HepG2 (cell line): ENCODE data around the gene ZBTB21. TPM values are rescaled to one million over a fixed set of nuclear protein-coding genes. Genes with fewer than 3 reads are reported as not detected.

Source experiments
- ATF1 ChIP-seq: IDR thresholded peaks from 2 replicates; pipeline ENCODE4 v1.6.1; 2016; ENCODE audit warnings: mild to moderate bottlenecking, control low read depth
- EED ChIP-seq: sonication (generic); formaldehyde crosslinking; IDR thresholded peaks from 2 replicates; pipeline ENCODE4 v1.5.0; 2020; ENCODE audit warnings: mild to moderate bottlenecking, missing genetic modification reagents
- GLI4 ChIP-seq: sonication (generic); formaldehyde crosslinking; IDR thresholded peaks from 2 replicates; pipeline ENCODE4 v1.5.1; 2020; ENCODE audit warnings: missing genetic modification reagents, mild to moderate bottlenecking, moderate library complexity, borderline replicate concordance
- HCFC1 ChIP-seq: fragments of 150-350 bp; IDR thresholded peaks from 2 replicates; pipeline ENCODE4 v1.6.1; 2014; ENCODE audit warnings: low read depth, low read length
- HOXA9 ChIP-seq: sonication (generic); formaldehyde crosslinking; IDR thresholded peaks from 2 replicates; pipeline ENCODE4 v1.8.1; 2022; ENCODE audit warnings: missing genetic modification reagents, mild to moderate bottlenecking, moderate library complexity, borderline replicate concordance
- KLF15 ChIP-seq: sonication (generic); formaldehyde crosslinking; IDR thresholded peaks from 2 replicates; pipeline ENCODE4 v1.8.1; 2023; ENCODE audit warnings: borderline replicate concordance, mild to moderate bottlenecking, inconsistent platforms, missing genetic modification reagents, mixed read lengths
- KMT2A ChIP-seq: sonication (generic); formaldehyde crosslinking; IDR thresholded peaks from 2 replicates; pipeline ENCODE4 v1.4.0; 2020; ENCODE audit warnings: missing genetic modification reagents
- MBD4 ChIP-seq: IDR thresholded peaks from 2 replicates; pipeline ENCODE4 v1.6.1; 2012; ENCODE audit warnings: low read length, inconsistent platforms, borderline replicate concordance
- MXI1 ChIP-seq: IDR thresholded peaks from 3 replicates; pipeline ENCODE4 v1.6.1; 2012; ENCODE audit warnings: low read depth, low read length, inconsistent platforms, borderline replicate concordance
- RARA ChIP-seq: IDR thresholded peaks from 2 replicates; pipeline ENCODE4 v1.6.1; 2016; ENCODE audit warnings: missing genetic modification reagents, missing compliant biosample characterization
- SETDB1 ChIP-seq: sonication (generic); formaldehyde crosslinking; IDR thresholded peaks from 2 replicates; pipeline ENCODE4 v1.5.1; 2020; ENCODE audit warnings: missing genetic modification reagents, mild to moderate bottlenecking, borderline replicate concordance
- TMF1 ChIP-seq: sonication (generic); formaldehyde crosslinking; IDR thresholded peaks from 2 replicates; pipeline ENCODE4 v1.8.1; 2022; ENCODE audit warnings: low read depth, missing genetic modification reagents
- ZBTB7B ChIP-seq: sonication (generic); formaldehyde crosslinking; IDR thresholded peaks from 2 replicates; pipeline ENCODE4 v1.4.0; 2020; ENCODE audit warnings: missing genetic modification reagents
- ZFP82 ChIP-seq: sonication (generic); formaldehyde crosslinking; IDR thresholded peaks from 2 replicates; pipeline ENCODE4 v1.5.1; 2020; ENCODE audit warnings: mild to moderate bottlenecking, missing genetic modification reagents, borderline replicate concordance
- ZFY ChIP-seq: sonication (generic); formaldehyde crosslinking; IDR thresholded peaks from 2 replicates; pipeline ENCODE4 v1.4.0; 2020; ENCODE audit warnings: missing genetic modification reagents
- ZNF101 ChIP-seq: sonication (generic); formaldehyde crosslinking; IDR thresholded peaks from 2 replicates; pipeline ENCODE4 v1.4.0; 2020; ENCODE audit warnings: mild to moderate bottlenecking, low read depth, missing genetic modification reagents, borderline replicate concordance
- ZNF441 ChIP-seq: sonication (generic); formaldehyde crosslinking; IDR thresholded peaks from 2 replicates; pipeline ENCODE4 v1.7.0; 2021; ENCODE audit warnings: missing genetic modification reagents, borderline replicate concordance
- ZNF549 ChIP-seq: sonication (generic); formaldehyde crosslinking; IDR thresholded peaks from 2 replicates; pipeline ENCODE4 v1.5.0; 2020; ENCODE audit warnings: missing genetic modification reagents
- ZNF605 ChIP-seq: sonication (generic); formaldehyde crosslinking; IDR thresholded peaks from 2 replicates; pipeline ENCODE4 v1.8.0; 2022; ENCODE audit warnings: mild to moderate bottlenecking, missing genetic modification reagents
- ZNF709 ChIP-seq: sonication (generic); formaldehyde crosslinking; IDR thresholded peaks from 2 replicates; pipeline ENCODE4 v1.5.0; 2020; ENCODE audit warnings: mild to moderate bottlenecking, missing genetic modification reagents
- ZNF724P ChIP-seq: sonication (generic); formaldehyde crosslinking; IDR thresholded peaks from 2 replicates; pipeline ENCODE4 v1.8.0; 2022; ENCODE audit warnings: missing genetic modification reagents, borderline replicate concordance
- polyA plus RNA-seq, 8 experiments: library from polyadenylated mRNA; depleted of rRNA in 3 of 8; stranded (reverse) in 7 of 8; unstranded in 1 of 8; fragments of >200 nt; fragmentation: Illumina TruSeq in 4 of 8; extraction: Trizol in 4 of 8; gene quantifications; 2 replicates each; pipeline versions ENCODE4 v1.2.1 to v1.2.3, GENCODE V29; 2011 to 2016; ENCODE audit warnings: low read depth in 4 of 8, missing spikeins in 1 of 8, mixed read lengths in 1 of 8; ENCODE audit not compliant: insufficient read depth in 1 of 8
- total RNA-seq, 5 experiments: library from RNA; depleted of rRNA; stranded (reverse); fragments of >200 nt; fragmentation: Illumina TruSeq; extraction: Trizol; gene quantifications; 2 replicates each; pipeline ENCODE4 v1.2.3, GENCODE V29; 2016; ENCODE audit warnings: low read depth in 1 of 5
- TF ChIP-seq, protein P1 (sequence below): sonication (generic); formaldehyde crosslinking; conservative IDR thresholded peaks from 2 replicates; pipeline ENCODE4 v1.4.0; 2020; ENCODE audit warnings: missing genetic modification reagents
- TF ChIP-seq, protein P2 (sequence below): sonication (generic); formaldehyde crosslinking; IDR thresholded peaks from 2 replicates; pipeline ENCODE4 v1.5.0; 2020; ENCODE audit warnings: missing genetic modification reagents, mild to moderate bottlenecking, borderline replicate concordance
- TF ChIP-seq, protein P3 (sequence below): sonication (generic); formaldehyde crosslinking; IDR thresholded peaks from 2 replicates; pipeline ENCODE4 v1.4.0; 2020; ENCODE audit warnings: missing genetic modification reagents, borderline replicate concordance
- TF ChIP-seq, protein P4 (sequence below): IDR thresholded peaks from 2 replicates; pipeline ENCODE4 v1.6.1; 2016; ENCODE audit warnings: missing genetic modification reagents, missing compliant biosample characterization

ZBTB21 gene
- total and polyA plus RNA-seq, 2 of the 13 experiments (the other 11 are each of a cell fraction or from before 2014, with no cell fraction given): 4.5 to 6.1 TPM

DNA sequence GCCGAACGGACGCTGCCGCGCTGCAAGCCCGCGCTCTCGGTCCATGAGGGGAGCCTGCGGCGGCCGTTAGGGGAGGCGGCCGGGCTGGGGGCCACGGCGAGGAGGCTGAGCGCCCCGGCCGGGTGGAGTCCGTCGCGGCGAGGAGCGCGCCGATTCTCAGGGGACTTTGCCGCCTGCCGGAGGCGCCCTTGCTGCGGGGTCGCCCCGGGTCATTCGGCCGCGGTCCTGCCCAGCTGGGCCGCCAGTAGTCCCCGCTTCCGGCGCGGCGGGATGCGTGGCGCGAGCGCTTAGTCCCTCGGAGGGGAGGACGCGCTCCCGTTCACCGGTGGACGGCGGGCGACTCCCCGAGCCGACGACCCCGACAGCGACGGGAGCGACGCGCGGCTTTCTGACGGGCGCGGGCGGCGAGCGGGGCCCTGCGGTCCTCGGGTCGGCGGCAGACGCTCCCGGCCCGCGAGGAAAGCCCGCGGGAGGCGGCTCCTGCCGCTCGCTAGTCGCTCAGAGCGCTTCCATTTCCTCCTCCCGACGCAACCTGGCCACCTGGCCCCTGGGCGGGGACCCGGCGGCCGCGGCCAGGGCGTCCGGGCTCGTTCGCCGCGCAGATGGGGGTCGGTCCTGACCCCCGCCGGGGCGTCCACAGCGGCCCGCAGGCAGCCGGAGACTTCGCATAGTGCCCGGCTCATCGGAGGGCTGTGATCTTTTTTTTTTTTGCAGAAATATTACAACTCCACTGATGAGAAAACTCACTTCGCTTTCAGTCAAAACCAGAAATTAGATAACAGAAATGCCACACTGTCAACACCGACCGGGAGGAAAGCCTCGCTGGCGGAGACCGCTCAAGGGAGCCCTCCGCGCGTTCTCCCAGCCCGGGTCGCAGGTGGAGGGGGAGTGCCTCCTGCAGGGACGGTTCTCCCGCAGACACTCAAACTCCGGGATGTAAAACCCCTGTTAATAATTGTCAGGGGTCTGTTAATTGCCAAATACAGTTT, 641 bp upstream of the ZBTB21 start (continued):
- no peak for TF ChIP-seq ZNF605 (CRISPR knock-in tag)
- TF ChIP-seq ATF1 (CRISPR knock-in tag): no peak
- TF ChIP-seq ZFP82 (CRISPR knock-in tag): peak; percentile 66; the same call in 1 of the 2 replicates
- TF ChIP-seq, protein P1, sequence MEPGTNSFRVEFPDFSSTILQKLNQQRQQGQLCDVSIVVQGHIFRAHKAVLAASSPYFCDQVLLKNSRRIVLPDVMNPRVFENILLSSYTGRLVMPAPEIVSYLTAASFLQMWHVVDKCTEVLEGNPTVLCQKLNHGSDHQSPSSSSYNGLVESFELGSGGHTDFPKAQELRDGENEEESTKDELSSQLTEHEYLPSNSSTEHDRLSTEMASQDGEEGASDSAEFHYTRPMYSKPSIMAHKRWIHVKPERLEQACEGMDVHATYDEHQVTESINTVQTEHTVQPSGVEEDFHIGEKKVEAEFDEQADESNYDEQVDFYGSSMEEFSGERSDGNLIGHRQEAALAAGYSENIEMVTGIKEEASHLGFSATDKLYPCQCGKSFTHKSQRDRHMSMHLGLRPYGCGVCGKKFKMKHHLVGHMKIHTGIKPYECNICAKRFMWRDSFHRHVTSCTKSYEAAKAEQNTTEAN: 0 out of 2 replicates have a peak, but pooled peaks have one; percentile 9
- TF ChIP-seq, protein P2, sequence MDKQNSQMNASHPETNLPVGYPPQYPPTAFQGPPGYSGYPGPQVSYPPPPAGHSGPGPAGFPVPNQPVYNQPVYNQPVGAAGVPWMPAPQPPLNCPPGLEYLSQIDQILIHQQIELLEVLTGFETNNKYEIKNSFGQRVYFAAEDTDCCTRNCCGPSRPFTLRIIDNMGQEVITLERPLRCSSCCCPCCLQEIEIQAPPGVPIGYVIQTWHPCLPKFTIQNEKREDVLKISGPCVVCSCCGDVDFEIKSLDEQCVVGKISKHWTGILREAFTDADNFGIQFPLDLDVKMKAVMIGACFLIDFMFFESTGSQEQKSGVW (CRISPR knock-in tag): no peak
- TF ChIP-seq SETDB1 (CRISPR knock-in tag): no peak
- TF ChIP-seq ZBTB7B (CRISPR knock-in tag): no peak
- no peak for TF ChIP-seq ZNF549 (CRISPR knock-in tag)
- no peak; the same call in none of the 2 replicates for TF ChIP-seq ZNF709 (CRISPR knock-in tag)
- no peak for TF ChIP-seq KLF15 (CRISPR knock-in tag)
- TF ChIP-seq, protein P3, sequence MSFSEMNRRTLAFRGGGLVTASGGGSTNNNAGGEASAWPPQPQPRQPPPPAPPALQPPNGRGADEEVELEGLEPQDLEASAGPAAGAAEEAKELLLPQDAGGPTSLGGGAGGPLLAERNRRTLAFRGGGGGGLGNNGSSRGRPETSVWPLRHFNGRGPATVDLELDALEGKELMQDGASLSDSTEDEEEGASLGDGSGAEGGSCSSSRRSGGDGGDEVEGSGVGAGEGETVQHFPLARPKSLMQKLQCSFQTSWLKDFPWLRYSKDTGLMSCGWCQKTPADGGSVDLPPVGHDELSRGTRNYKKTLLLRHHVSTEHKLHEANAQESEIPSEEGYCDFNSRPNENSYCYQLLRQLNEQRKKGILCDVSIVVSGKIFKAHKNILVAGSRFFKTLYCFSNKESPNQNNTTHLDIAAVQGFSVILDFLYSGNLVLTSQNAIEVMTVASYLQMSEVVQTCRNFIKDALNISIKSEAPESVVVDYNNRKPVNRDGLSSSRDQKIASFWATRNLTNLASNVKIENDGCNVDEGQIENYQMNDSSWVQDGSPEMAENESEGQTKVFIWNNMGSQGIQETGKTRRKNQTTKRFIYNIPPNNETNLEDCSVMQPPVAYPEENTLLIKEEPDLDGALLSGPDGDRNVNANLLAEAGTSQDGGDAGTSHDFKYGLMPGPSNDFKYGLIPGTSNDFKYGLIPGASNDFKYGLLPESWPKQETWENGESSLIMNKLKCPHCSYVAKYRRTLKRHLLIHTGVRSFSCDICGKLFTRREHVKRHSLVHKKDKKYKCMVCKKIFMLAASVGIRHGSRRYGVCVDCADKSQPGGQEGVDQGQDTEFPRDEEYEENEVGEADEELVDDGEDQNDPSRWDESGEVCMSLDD (CRISPR knock-in tag): no peak
- TF ChIP-seq HOXA9 (CRISPR knock-in tag): no peak
- peak; percentile 68 for TF ChIP-seq ZFY
- peak; percentile 75; the same call in 1 of the 2 replicates for TF ChIP-seq ZNF724P (CRISPR knock-in tag)
- peak; percentile 25; the same call in 1 of the 2 replicates for TF ChIP-seq KMT2A
- TF ChIP-seq TMF1 (CRISPR knock-in tag): 0 out of 2 replicates have a peak, but pooled peaks have one; percentile 44
- no peak for TF ChIP-seq ZNF101 (CRISPR knock-in tag)
- no peak for TF ChIP-seq ZNF441
- no peak for TF ChIP-seq EED (CRISPR knock-in tag)
- TF ChIP-seq, protein P4, sequence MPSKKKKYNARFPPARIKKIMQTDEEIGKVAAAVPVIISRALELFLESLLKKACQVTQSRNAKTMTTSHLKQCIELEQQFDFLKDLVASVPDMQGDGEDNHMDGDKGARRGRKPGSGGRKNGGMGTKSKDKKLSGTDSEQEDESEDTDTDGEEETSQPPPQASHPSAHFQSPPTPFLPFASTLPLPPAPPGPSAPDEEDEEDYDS (CRISPR knock-in tag): no peak
- TF ChIP-seq MBD4: no peak
- no peak for TF ChIP-seq HCFC1
- TF ChIP-seq GLI4 (CRISPR knock-in tag): no peak
- TF ChIP-seq RARA (CRISPR knock-in tag): no peak; the same call in none of the 2 replicates
- TF ChIP-seq MXI1: peak; percentile 48; the same call in 1 of the 3 replicates
